ENCODE data around the gene AP2A1.

GRCh38 chr19:49746206-49746958, 20.4 kb upstream of the AP2A1 start:
- TF ChIP-seq CTCF (IDR thresholded peaks at IDR 0.05) = no peak
- TF ChIP-seq EZH2 (IDR thresholded peaks at IDR 0.05; ENCODE audit: borderline replicate concordance, insufficient read depth, low read depth, low read length, poor library complexity, severe bottlenecking) = no peak
